NCI-H774 (cell line): ENCODE measurements around the gene NFE2.

ENCODE experiments used
- DNase-seq: peaks from one replicate; lab custom pipeline; 2025; lab: John Stamatoyannopoulos, UW

Gene NFE2

GRCh38 chr12:54249489-54249888 is 51.3 kb downstream of the NFE2 start:
- DNase-seq: no peak

DNA sequence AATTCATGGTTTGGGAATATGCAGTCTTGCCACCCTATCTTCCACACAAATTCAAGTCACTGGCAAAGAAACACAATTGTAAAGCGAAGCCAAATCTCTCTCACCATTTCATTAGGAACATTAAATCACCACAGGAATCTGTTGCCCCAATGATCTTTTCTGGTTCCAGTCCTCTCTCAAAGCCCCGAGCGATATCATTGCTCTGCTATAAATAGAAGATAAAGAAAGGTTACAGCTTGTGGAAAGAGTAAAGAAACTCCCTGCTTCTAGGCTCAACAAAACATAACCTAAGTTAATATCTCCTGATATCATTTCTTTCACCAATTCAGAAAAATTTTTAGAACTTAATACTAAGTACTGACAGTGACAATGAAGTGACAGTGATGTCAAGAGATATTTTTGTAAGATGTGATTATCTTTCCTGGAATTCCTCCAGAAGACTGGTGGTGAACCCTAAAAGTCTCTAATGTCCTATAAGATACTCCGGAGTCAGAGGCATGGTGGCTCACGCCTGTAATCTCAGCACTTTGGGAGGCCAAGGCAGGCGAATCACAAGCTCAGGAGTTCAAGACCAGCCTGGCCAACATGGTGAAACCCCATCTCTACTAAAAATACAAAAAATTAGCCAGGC is 54.7 kb downstream of the NFE2 start:
- no peak for DNase-seq
